ENCODE results near the gene PAXX.

The PAXX gene

GRCh38 chr9:136991993-136992818 is at the start of gene PAXX:
Gene PAXX, plus strand, starts transcription at chr9:136992422. Its CDS starts 22 bp downstream, at chr9:136992444.
- peak within 1 kb of the TSS; percentile 69 for H3K4me3 ChIP-seq (ENCODE audit: low read depth, low read length)

- H3K4me3 ChIP-seq (ENCODE audit: low read depth, low read length): no peak overlapping the region
Observed at GRCh38 chr9:136942881-136943230, 49.4 kb upstream of the PAXX start.

- H3K4me3 ChIP-seq (ENCODE audit: low read depth, low read length): peak overlapping the region; percentile 61
Observed at GRCh38 chr9:136943291-136944211, 48.7 kb upstream of the PAXX start.

- peak overlapping the region; percentile 61 for H3K4me3 ChIP-seq (ENCODE audit: low read depth, low read length)
Observed at GRCh38 chr9:136944212-136944518, 48.1 kb upstream of the PAXX start.

- H3K4me3 ChIP-seq (ENCODE audit: low read depth, low read length): peak within 1 kb of the TSS; percentile 61
Observed at GRCh38 chr9:136944519-136945332, 47.5 kb upstream of the PAXX start, which contains the start of the genes C8G and FBXW5. Gene C8G, plus strand, starts transcription at chr9:136945243. Its CDS starts 78 bp downstream, at chr9:136945321. Gene FBXW5, minus strand, starts transcription at chr9:136944738. Its CDS starts 655 bp downstream, at chr9:136944083.

- H3K4me3 ChIP-seq (ENCODE audit: low read depth, low read length): no peak overlapping the region
Observed at GRCh38 chr9:136945333-136946227, 46.6 kb upstream of the PAXX start.

GRCh38 chr9:136946228-136947027 is 45.8 kb upstream of the PAXX start:
- H3K4me3 ChIP-seq (ENCODE audit: low read depth, low read length): no peak overlapping the region

- no peak overlapping the region for H3K4me3 ChIP-seq (ENCODE audit: low read depth, low read length)
Observed at GRCh38 chr9:136947028-136947891, 45.0 kb upstream of the PAXX start.

- no peak overlapping the region for H3K4me3 ChIP-seq (ENCODE audit: low read depth, low read length)
Observed at GRCh38 chr9:136947955-136948510, 44.2 kb upstream of the PAXX start.

GRCh38 chr9:136949239-136949816 is 42.9 kb upstream of the PAXX start:
- H3K4me3 ChIP-seq (ENCODE audit: low read depth, low read length): peak overlapping the region; percentile 41

- peak overlapping the region; percentile 41 for H3K4me3 ChIP-seq (ENCODE audit: low read depth, low read length)
Observed at GRCh38 chr9:136949817-136950655, 42.2 kb upstream of the PAXX start.

GRCh38 chr9:136950656-136951276 is 41.5 kb upstream of the PAXX start:
- H3K4me3 ChIP-seq (ENCODE audit: low read depth, low read length): peak overlapping the region; percentile 41

- H3K4me3 ChIP-seq (ENCODE audit: low read depth, low read length): no peak within 1 kb of the TSS
Observed at GRCh38 chr9:136951541-136952320, 40.5 kb upstream of the PAXX start, which contains the start of gene LCN12. Gene LCN12, plus strand, starts transcription at chr9:136952273. Its CDS starts 55 bp downstream, at chr9:136952328.

GRCh38 chr9:136952321-136952850 is 39.8 kb upstream of the PAXX start:
- no peak overlapping the region for H3K4me3 ChIP-seq (ENCODE audit: low read depth, low read length)

All from iPS-11a (cell line).